Measurements from ENCODE around the gene TNIP1.

DNA sequence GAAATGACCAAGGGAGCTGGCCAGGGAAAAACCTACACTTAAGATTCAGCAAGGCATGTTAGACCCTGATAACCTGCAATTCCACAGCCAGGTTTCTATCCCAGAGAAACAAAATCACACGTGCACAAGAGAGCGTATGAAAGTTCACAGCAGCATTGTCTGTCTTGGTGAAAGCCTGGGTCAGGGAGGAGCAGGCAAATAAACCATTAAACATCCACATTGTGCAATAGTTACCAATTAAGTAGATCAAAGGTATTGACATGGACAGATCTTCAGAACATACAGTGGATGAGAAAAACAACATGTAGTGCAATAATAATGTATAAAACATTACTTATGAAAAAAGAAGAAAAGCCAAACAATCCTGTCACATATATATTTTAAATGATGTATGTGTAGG is 76.3 kb downstream of the TNIP1 start:
- no peak for TF ChIP-seq POLR2A (IDR thresholded peaks at IDR 0.05)
- no peak for TF ChIP-seq CTCF (IDR thresholded peaks at IDR 0.05 in 4 of 5, conservative IDR thresholded peaks at IDR 0.05 in 1 of 5)

All from gastrocnemius medialis (tissue), 4 donors.